Panc1 (cell line): ENCODE results near the gene SLC51B. TPM values are rescaled to one million over a fixed set of nuclear protein-coding genes. Genes with fewer than 3 reads are reported as not detected.

Source experiments
- ATAC-seq: fragments of 200-7000 bp; cut with Tn5 transposase; 2 replicates; pipeline ENCODE4 v1.9.1; 2020; ENCODE audit warnings: mild to moderate bottlenecking, moderate library complexity
- BruUV-seq: library from RNA; stranded (reverse); fragments of 400-500 nt; replicated peaks from 2 replicates; lab custom pipeline; 2021; lab: Mats Ljungman, UMichigan
- CTCF ChIA-PET: fragments of 300-600 bp; sonication (Branson Sonifier 250); formaldehyde crosslinking; loops from one replicate; lab custom pipeline; 2022; ENCODE audit warnings: antibody characterized with exemption; lab: Charles Lee
- POLR2A ChIA-PET: fragments of 300-600 bp; sonication (Branson Sonifier 250); formaldehyde crosslinking; loops from one replicate; lab custom pipeline; 2022; ENCODE audit warnings: antibody characterized with exemption; lab: Charles Lee
- DNase-seq: peaks from one replicate; pipeline ENCODE4 v3.0.0-alpha.2; 2010; ENCODE audit warnings: low read depth, low spot score
- H3K27ac ChIP-seq: 2 replicates; pipeline ENCODE4 v1.5.1; 2011; ENCODE audit warnings: mild to moderate bottlenecking, low read length, inconsistent platforms
- H3K27me3 ChIP-seq: fragments of 200-500 bp; sonication (Bioruptor generic); 2 replicates; pipeline ENCODE4 v1.6.0; 2014; ENCODE audit warnings: low read length, inconsistent platforms; ENCODE audit not compliant: control insufficient read depth, insufficient read depth
- H3K36me3 ChIP-seq: fragments of 200-500 bp; sonication (Bioruptor generic); 2 replicates; pipeline ENCODE4 v1.5.1; 2014; ENCODE audit warnings: inconsistent platforms, mild to moderate bottlenecking, low read length, moderate library complexity; ENCODE audit not compliant: control insufficient read depth, insufficient read depth
- H3K4me1 ChIP-seq: 2 replicates; pipeline ENCODE4 v1.5.1; 2011; ENCODE audit warnings: inconsistent platforms, mild to moderate bottlenecking, low read length, moderate library complexity; ENCODE audit not compliant: control insufficient read depth, insufficient read depth
- H3K4me3 ChIP-seq, 2 experiments: 2 replicates each; pipeline ENCODE4 v1.5.1; 2011 to 2012; ENCODE audit warnings: low read depth in 2 of 2, low read length in 2 of 2, mild to moderate bottlenecking in 2 of 2, inconsistent platforms in 1 of 2, moderate library complexity in 1 of 2
- H3K9me3 ChIP-seq: fragments of 200-500 bp; sonication (Bioruptor generic); 2 replicates; pipeline ENCODE4 v1.5.1; 2014; ENCODE audit warnings: low read depth, mild to moderate bottlenecking, inconsistent platforms, low read length, moderate library complexity; ENCODE audit not compliant: control insufficient read depth, insufficient read depth
- CTCF ChIP-seq: fragments of 450-650 bp; IDR thresholded peaks from 2 replicates; pipeline ENCODE4 v1.5.1; 2017; ENCODE audit warnings: mild to moderate bottlenecking
- POLR2AphosphoS5 ChIP-seq: IDR thresholded peaks from 2 replicates; pipeline ENCODE4 v1.6.1; 2012; ENCODE audit warnings: mild to moderate bottlenecking, low read depth, low read length, moderate library complexity
- REST ChIP-seq, 2 experiments: IDR thresholded peaks; 2 replicates each; pipeline ENCODE4 v1.6.1; 2011 to 2012; ENCODE audit warnings: low read depth in 2 of 2, control low read depth in 1 of 2, low read length in 1 of 2, mild to moderate bottlenecking in 1 of 2, moderate library complexity in 1 of 2; ENCODE audit not compliant: insufficient read depth in 1 of 2
- SIN3A ChIP-seq: IDR thresholded peaks from 2 replicates; pipeline ENCODE4 v1.6.1; 2012; ENCODE audit warnings: low read depth, mild to moderate bottlenecking, low read length, moderate library complexity, borderline replicate concordance; ENCODE audit not compliant: insufficient read depth
- TCF7L2 ChIP-seq: IDR thresholded peaks from 2 replicates; pipeline ENCODE4 v1.6.1; 2011; ENCODE audit warnings: mild to moderate bottlenecking, low read depth, low read length, inconsistent platforms
- in situ Hi-C: cut with HindIII; loops from 2 replicates; pipeline ENCODE4 v1.10.0; 2016; ENCODE audit warnings: low sequenced_read_pairs, low pct_unique_long_range_greater_than_20kb
- intact Hi-C: fragments of 100-400 bp; cut with micrococcal nuclease; formaldehyde crosslinking; loops from one replicate; pipeline ENCODE4 v1.10.0; 2022; ENCODE audit not compliant: unreplicated experiment
- total RNA-seq: library from RNA; stranded (reverse); gene quantifications from one replicate; pipeline ENCODE4 v1.2.1, GENCODE V29; 2021; ENCODE audit not compliant: unreplicated experiment

The SLC51B gene
- total RNA-seq, 1 experiment from 2014 or later, result 0.51 TPM

- no peaks in the 10 kb centered on the region for H3K9me3 ChIP-seq
- no peak for TF ChIP-seq SIN3A
- TF ChIP-seq CTCF, result peak; percentile 41; the same call in 1 of the 2 replicates
- BruUV-seq, result no TSS peak
- H3K4me1 ChIP-seq, result peaks cover 6% of the 10 kb centered on the region
- ChIA-PET CTCF (interaction anchor here (0.8 to 1.5 kb wide), 5 partner anchors 44 to 67 kb away, joined by 4 to 24 read pairs (median 5); no protein-coding TSS in a partner anchor), POLR2A (interaction anchor here (0.9 kb wide), 1 partner anchor 39 kb away, joined by 3 read pairs; no protein-coding TSS in a partner anchor)
- H3K27ac ChIP-seq, result no peak overlapping the region
- H3K4me3 ChIP-seq, result no peak overlapping the region
- ATAC-seq (no peak), DNase-seq (no peak)
- in situ Hi-C loops, result no loop called here
- H3K36me3 ChIP-seq, result no peaks in the 10 kb centered on the region
- H3K27me3 ChIP-seq, result no peaks in the 10 kb centered on the region
- intact Hi-C loops, result loop anchor here (2.0 to 10.0 kb wide), 2 partner anchors 45 to 261 kb away; partner anchors contain the start of gene RNU5A-1
These were observed 11.4 kb upstream of the SLC51B start for GRCh38 chr15:65033659-65034269.

DNA sequence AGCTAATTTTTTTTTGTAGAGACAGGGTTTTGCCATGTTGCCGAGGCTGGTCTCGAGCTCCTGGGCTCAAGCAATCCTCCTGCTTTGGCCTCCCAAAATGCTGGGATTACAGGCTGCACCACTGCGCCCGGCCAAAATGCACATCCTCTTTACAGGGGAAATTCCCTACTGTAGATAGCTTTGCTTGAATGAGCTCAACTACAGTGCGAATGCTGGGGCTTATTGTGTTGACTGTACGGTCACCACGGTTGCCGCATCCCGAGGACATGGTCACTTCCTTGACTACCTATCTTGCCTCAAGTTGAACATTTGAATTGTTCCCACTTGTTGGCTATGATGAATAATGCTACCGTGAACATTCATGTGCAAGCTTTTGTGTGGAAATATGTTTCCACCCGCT, 10.5 kb upstream of the SLC51B start:
- POLR2A ChIA-PET, result interaction anchor here (0.6 kb wide), 1 partner anchor 265 kb away, joined by 4 read pairs; no protein-coding TSS in a partner anchor

GRCh38 chr15:65037309-65037708, 7.9 kb upstream of the SLC51B start:
- TF ChIP-seq POLR2AphosphoS5 (no peak), CTCF (no peak), TCF7L2 (no peak), REST (IDR thresholded peaks at IDR 0.05; ENCODE audit: insufficient read depth in 1 of 2, low read depth in 2 of 2, low read length in 1 of 2) (no peak), SIN3A (no peak)
- ChIA-PET CTCF (no interaction called here), POLR2A (no interaction called here)
- H3K27me3 ChIP-seq, result no peaks in the 10 kb centered on the region
- peaks cover 6% of the 10 kb centered on the region for H3K4me1 ChIP-seq
- H3K4me3 ChIP-seq, result no peak overlapping the region
- in situ Hi-C loops (no loop called here), intact Hi-C loops (loop anchor here (10.0 kb wide), 1 partner anchor 257 kb away; the partner anchor contains the start of gene RNU5A-1)
- no peak for ATAC-seq
- H3K36me3 ChIP-seq, result no peaks in the 10 kb centered on the region
- H3K27ac ChIP-seq, result no peak overlapping the region
- no peak for DNase-seq
- BruUV-seq, result no TSS peak
- H3K9me3 ChIP-seq, result no peaks in the 10 kb centered on the region

More for the DNA sequence above, 10.5 kb upstream of the SLC51B start:
- Histone ChIP-seq H3K27ac (no peak overlapping the region), H3K4me3 (no peak overlapping the region), H3K4me1 (peaks cover 6% of the 10 kb centered on the region), H3K36me3 (no peaks in the 10 kb centered on the region), H3K9me3 (no peaks in the 10 kb centered on the region), H3K27me3 (no peaks in the 10 kb centered on the region)
- CTCF ChIA-PET, result interaction anchor here (0.8 to 1.5 kb wide), 4 partner anchors 47 to 66 kb away, joined by 4 to 8 read pairs (median 4); no protein-coding TSS in a partner anchor
- in situ Hi-C loops (no loop called here), intact Hi-C loops (loop anchor here (10.0 kb wide), 1 partner anchor 260 kb away; the partner anchor contains the start of gene RNU5A-1)
- ATAC-seq, result no peak
- no TSS peak for BruUV-seq
- DNase-seq, result no peak
- TF ChIP-seq TCF7L2 (no peak), SIN3A (no peak), POLR2AphosphoS5 (no peak)
